SH-SY5Y (cell line): ENCODE data around the gene OR2T27.
"Not testable (repeated sequence)": the region's sequence is repeated elsewhere in the genome, so short reads cannot be mapped to it uniquely, and the experiment has no call there.

ENCODE experiments used
- GATA2 ChIP-seq: IDR thresholded peaks from 2 replicates; pipeline ENCODE4 v1.6.1; 2011; ENCODE audit warnings: mild to moderate bottlenecking, low read depth, low read length
- GATA3 ChIP-seq: IDR thresholded peaks from 2 replicates; pipeline ENCODE4 v1.6.1; 2011; ENCODE audit warnings: low read depth, mild to moderate bottlenecking, low read length, moderate library complexity

DNA sequence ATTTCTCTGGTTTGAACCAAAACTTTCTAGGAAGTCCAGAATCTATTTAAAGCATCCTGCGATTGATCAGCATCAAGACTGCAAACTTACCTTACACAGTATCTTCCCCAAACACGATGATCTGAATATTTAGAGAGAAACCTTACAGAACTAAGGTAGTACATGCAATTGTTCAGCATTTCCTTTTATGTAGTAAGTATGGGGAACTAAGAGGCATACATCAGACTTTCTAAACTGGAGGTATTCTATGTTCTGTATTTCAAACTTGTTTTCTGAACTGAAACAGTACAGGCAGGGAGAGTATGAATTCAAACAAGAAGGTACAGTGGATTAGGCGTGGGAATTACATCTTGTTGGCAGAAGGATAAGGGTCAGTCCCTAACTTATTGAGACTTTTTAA lies at the start of gene OR2T27:
- not testable (repeated sequence) for TF ChIP-seq GATA3, GATA2
